OCI-LY3 (cell line): ENCODE measurements around the gene ERC1.

Experiments used
- CTCF ChIP-seq: fragments of 200-600, 300-600 bp; sonication (generic); IDR thresholded peaks from 2 replicates; pipeline ENCODE4 v1.5.1; 2014; ENCODE audit warnings: antibody characterized with exemption, low read length, low read depth
- EZH2phosphoT487 ChIP-seq: fragments of 200-600 bp; shearing (Covaris generic); IDR thresholded peaks from 2 replicates; pipeline ENCODE4 v1.6.1; 2018; ENCODE audit warnings: antibody characterized with exemption, mixed run types, low read depth

GRCh38 chr12:1332327-1332726, 341.3 kb downstream of the ERC1 start:
- no peak for TF ChIP-seq CTCF
- no peak for TF ChIP-seq EZH2phosphoT487
